ENCODE measurements around the gene PARP3. TPM values are rescaled to one million over a fixed set of nuclear protein-coding genes. Genes with fewer than 3 reads are reported as not detected.
"Not testable (repeated sequence)": the region's sequence is repeated elsewhere in the genome, so short reads cannot be mapped to it uniquely, and the experiment has no call there.

Gene PARP3
- total and polyA plus RNA-seq, 2 donors from 2014 or later, result 28.5 to 30.1 TPM

- H3K4me3 ChIP-seq (ENCODE audit: low read length in 3 of 3), result no peak overlapping the region
- no peaks in the 10 kb centered on the region for H3K4me1 ChIP-seq (ENCODE audit: control insufficient read depth in 2 of 3, insufficient read depth in 2 of 3, low read depth in 1 of 3, low read length in 3 of 3)
- H3K36me3 ChIP-seq (ENCODE audit: control insufficient read depth in 2 of 3, insufficient read depth in 3 of 3, low read length in 3 of 3), result no peaks in the 10 kb centered on the region
- DNase-seq (no peak), FAIRE-seq (no peak)
- no peaks in the 10 kb centered on the region for H3K27me3 ChIP-seq (ENCODE audit: control insufficient read depth, insufficient read depth, low read length)
- no peak overlapping the region for H3K9ac ChIP-seq (ENCODE audit: low read length in 3 of 3)
- intact Hi-C loops (cut with DNase I), result no loop called here
- TF ChIP-seq, protein P1, sequence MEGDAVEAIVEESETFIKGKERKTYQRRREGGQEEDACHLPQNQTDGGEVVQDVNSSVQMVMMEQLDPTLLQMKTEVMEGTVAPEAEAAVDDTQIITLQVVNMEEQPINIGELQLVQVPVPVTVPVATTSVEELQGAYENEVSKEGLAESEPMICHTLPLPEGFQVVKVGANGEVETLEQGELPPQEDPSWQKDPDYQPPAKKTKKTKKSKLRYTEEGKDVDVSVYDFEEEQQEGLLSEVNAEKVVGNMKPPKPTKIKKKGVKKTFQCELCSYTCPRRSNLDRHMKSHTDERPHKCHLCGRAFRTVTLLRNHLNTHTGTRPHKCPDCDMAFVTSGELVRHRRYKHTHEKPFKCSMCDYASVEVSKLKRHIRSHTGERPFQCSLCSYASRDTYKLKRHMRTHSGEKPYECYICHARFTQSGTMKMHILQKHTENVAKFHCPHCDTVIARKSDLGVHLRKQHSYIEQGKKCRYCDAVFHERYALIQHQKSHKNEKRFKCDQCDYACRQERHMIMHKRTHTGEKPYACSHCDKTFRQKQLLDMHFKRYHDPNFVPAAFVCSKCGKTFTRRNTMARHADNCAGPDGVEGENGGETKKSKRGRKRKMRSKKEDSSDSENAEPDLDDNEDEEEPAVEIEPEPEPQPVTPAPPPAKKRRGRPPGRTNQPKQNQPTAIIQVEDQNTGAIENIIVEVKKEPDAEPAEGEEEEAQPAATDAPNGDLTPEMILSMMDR (IDR thresholded peaks at IDR 0.05; ENCODE audit: borderline replicate concordance, extremely low read depth, insufficient read depth), result no peak
- H3K9me3 ChIP-seq (ENCODE audit: control insufficient read depth in 2 of 3, insufficient read depth in 1 of 3, low read length in 3 of 3), result no peaks in the 10 kb centered on the region
- H3K27ac ChIP-seq (ENCODE audit: low read depth in 2 of 2, low read length in 2 of 2), result no peak overlapping the region
Observed at GRCh38 chr3:51896607-51897305, 45.4 kb upstream of the PARP3 start.

- H3K36me3 ChIP-seq (ENCODE audit: control insufficient read depth in 2 of 3, insufficient read depth in 3 of 3, low read length in 3 of 3), result no peaks in the 10 kb centered on the region
Observed at GRCh38 chr3:51897391-51897790, 44.8 kb upstream of the PARP3 start.

GRCh38 chr3:51900043-51900442 is 42.1 kb upstream of the PARP3 start:
- DNase-seq; H3K4me1 ChIP-seq (ENCODE audit: control insufficient read depth in 2 of 3, insufficient read depth in 2 of 3, low read depth in 1 of 3, low read length in 3 of 3); H3K27ac ChIP-seq (ENCODE audit: low read depth in 2 of 2, low read length in 2 of 2); H3K27me3 ChIP-seq (ENCODE audit: control insufficient read depth, insufficient read depth, low read length); H3K36me3 ChIP-seq (ENCODE audit: control insufficient read depth in 2 of 3, insufficient read depth in 3 of 3, low read length in 3 of 3); H3K9ac ChIP-seq (ENCODE audit: low read length in 3 of 3); H3K9me3 ChIP-seq (ENCODE audit: control insufficient read depth in 2 of 3, insufficient read depth in 1 of 3, low read length in 3 of 3); intact Hi-C loops (cut with DNase I); H3K4me3 ChIP-seq (ENCODE audit: low read length in 3 of 3); FAIRE-seq: not testable (repeated sequence)

More at GRCh38 chr3:51897391-51897790, 44.8 kb upstream of the PARP3 start:
- TF ChIP-seq, protein P1 (IDR thresholded peaks at IDR 0.05; ENCODE audit: borderline replicate concordance, extremely low read depth, insufficient read depth), result no peak
- H3K9me3 ChIP-seq (ENCODE audit: control insufficient read depth in 2 of 3, insufficient read depth in 1 of 3, low read length in 3 of 3), result no peaks in the 10 kb centered on the region
- intact Hi-C loops (cut with DNase I), result no loop called here
- no peaks in the 10 kb centered on the region for H3K27me3 ChIP-seq (ENCODE audit: control insufficient read depth, insufficient read depth, low read length)
- H3K27ac ChIP-seq (ENCODE audit: low read depth in 2 of 2, low read length in 2 of 2), result no peak overlapping the region
- no peaks in the 10 kb centered on the region for H3K4me1 ChIP-seq (ENCODE audit: control insufficient read depth in 2 of 3, insufficient read depth in 2 of 3, low read depth in 1 of 3, low read length in 3 of 3)
- no peak overlapping the region for H3K9ac ChIP-seq (ENCODE audit: low read length in 3 of 3)
- no peak overlapping the region for H3K4me3 ChIP-seq (ENCODE audit: low read length in 3 of 3)
- FAIRE-seq (no peak), DNase-seq (no peak)

DNA sequence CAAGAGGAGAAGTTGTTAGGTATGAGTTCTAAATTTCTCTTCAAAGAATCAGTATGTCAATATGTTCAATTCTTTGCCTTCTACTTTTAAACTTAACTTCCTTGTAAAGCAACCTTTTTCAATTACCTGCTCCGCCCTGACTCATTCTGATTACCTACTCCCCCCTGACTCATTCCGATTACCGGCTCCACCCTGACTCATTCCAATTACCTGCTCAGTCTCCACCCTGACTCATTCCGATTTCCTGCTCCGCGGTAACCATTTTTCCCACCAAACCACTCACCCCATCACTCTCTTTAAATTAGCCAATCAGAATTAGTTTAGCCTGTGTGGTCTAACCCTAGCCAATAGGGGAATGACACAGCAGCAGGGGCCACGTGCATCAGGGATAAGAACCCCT is 39.8 kb upstream of the PARP3 start:
- H3K4me3 ChIP-seq (ENCODE audit: low read length in 3 of 3); intact Hi-C loops (cut with DNase I); DNase-seq; H3K9me3 ChIP-seq (ENCODE audit: control insufficient read depth in 2 of 3, insufficient read depth in 1 of 3, low read length in 3 of 3); H3K9ac ChIP-seq (ENCODE audit: low read length in 3 of 3); H3K36me3 ChIP-seq (ENCODE audit: control insufficient read depth in 2 of 3, insufficient read depth in 3 of 3, low read length in 3 of 3); H3K4me1 ChIP-seq (ENCODE audit: control insufficient read depth in 2 of 3, insufficient read depth in 2 of 3, low read depth in 1 of 3, low read length in 3 of 3); H3K27ac ChIP-seq (ENCODE audit: low read depth in 2 of 2, low read length in 2 of 2); H3K27me3 ChIP-seq (ENCODE audit: control insufficient read depth, insufficient read depth, low read length); FAIRE-seq: not testable (repeated sequence)
